CD4-positive, alpha-beta T cell (primary cell): ENCODE measurements around the gene ANXA6. TPM values are rescaled to one million over a fixed set of nuclear protein-coding genes. Genes with fewer than 3 reads are reported as not detected.

ENCODE experiments used
- ATAC-seq: fragments of 200-7000 bp; cut with Tn5 transposase; one replicate; pipeline ENCODE4 v1.10.0; 2022; ENCODE audit warnings: mild to moderate bottlenecking; ENCODE audit not compliant: poor library complexity
- CTCF ChIA-PET: fragments of 350-600 bp; sonication (Branson Sonifier 250); formaldehyde crosslinking; loops from one replicate; lab custom pipeline; 2021; ENCODE audit warnings: antibody characterized with exemption, inconsistent platforms; lab: Charles Lee
- POLR2A ChIA-PET: fragments of 350-600 bp; sonication (Branson Sonifier 250); formaldehyde crosslinking; loops from one replicate; lab custom pipeline; 2021; ENCODE audit warnings: antibody characterized with exemption, inconsistent platforms; lab: Charles Lee
- DNase-seq, 14 experiments: peaks; one replicate each; pipeline ENCODE4 v3.0.0-alpha.2; 2013 to 2020; ENCODE audit warnings: mixed read lengths in 2 of 14
- H3K27ac ChIP-seq, 2 donors: one replicate each; pipeline versions ENCODE4 v1.5.1 to v1.7.0; 2013; ENCODE audit warnings: low read length in 2 of 2, low read depth in 1 of 2, mild to moderate bottlenecking in 1 of 2
- H3K27me3 ChIP-seq, 2 experiments: 1 replicate in 1 of 2; 2 replicates in 1 of 2; pipeline versions ENCODE4 v1.6.1 to v1.7.0; 2013; ENCODE audit warnings: low read length in 2 of 2, control low read depth in 1 of 2, mild to moderate bottlenecking in 1 of 2, moderate library complexity in 1 of 2; ENCODE audit not compliant: insufficient read depth in 2 of 2, control insufficient read depth in 1 of 2
- H3K36me3 ChIP-seq: one replicate; pipeline ENCODE4 v1.6.1; 2013; ENCODE audit warnings: low read length, control low read depth; ENCODE audit not compliant: insufficient read depth
- H3K4me1 ChIP-seq: one replicate; pipeline ENCODE4 v1.6.1; 2013; ENCODE audit warnings: low read length, control low read depth; ENCODE audit not compliant: insufficient read depth
- H3K4me3 ChIP-seq: one replicate; pipeline ENCODE4 v1.5.1; 2013; ENCODE audit warnings: mild to moderate bottlenecking, low read length, moderate library complexity
- H3K9me3 ChIP-seq, 2 experiments: 1 replicate in 1 of 2; 2 replicates in 1 of 2; pipeline versions ENCODE4 v1.6.1 to v1.7.0; 2013; ENCODE audit warnings: low read length in 2 of 2, mild to moderate bottlenecking in 2 of 2, control low read depth in 1 of 2, moderate library complexity in 1 of 2; ENCODE audit not compliant: control insufficient read depth in 1 of 2, insufficient read depth in 1 of 2
- H3K27ac Mint-ChIP-seq: one replicate; pipeline ENCODE4 v1.8.0; 2020; ENCODE audit warnings: mixed read lengths
- H3K27me3 Mint-ChIP-seq: one replicate; pipeline ENCODE4 v1.8.0; 2021; ENCODE audit warnings: mixed read lengths
- H3K36me3 Mint-ChIP-seq: one replicate; pipeline ENCODE4 v1.8.0; 2021; ENCODE audit warnings: low read depth, mixed read lengths
- H3K4me1 Mint-ChIP-seq: one replicate; pipeline ENCODE4 v1.8.0; 2021; ENCODE audit warnings: low read depth, mixed read lengths
- H3K4me3 Mint-ChIP-seq: one replicate; pipeline ENCODE4 v1.8.0; 2020; ENCODE audit warnings: mild to moderate bottlenecking, mixed read lengths
- H3K9me3 Mint-ChIP-seq: one replicate; pipeline ENCODE4 v1.8.0; 2020; ENCODE audit warnings: mixed read lengths
- intact Hi-C, 2 experiments: fragments of 100-400 bp; cut with DNase I in 1 of 2; cut with micrococcal nuclease in 1 of 2; formaldehyde crosslinking; loops; one replicate each; pipeline versions ENCODE4 v1.15.1 to v1.9.0; 2023 to 2025; cut with DNase I, micrococcal nuclease
- total RNA-seq, 174 experiments: library from RNA in 2 of 174; stranded (reverse) in 2 of 174; gene quantifications; one replicate each; pipeline ENCODE4 v1.2.3 and lab custom pipeline; 2021 to 2026
- TF ChIP-seq, protein P1 (sequence below): fragments of 200-600 bp; IDR thresholded peaks from one replicate; pipeline ENCODE4 v1.8.0; 2022; ENCODE audit warnings: antibody characterized with exemption, mild to moderate bottlenecking

The ANXA6 gene
- total RNA-seq, 2 experiments from 2014 or later, result 108 to 130 TPM

DNA sequence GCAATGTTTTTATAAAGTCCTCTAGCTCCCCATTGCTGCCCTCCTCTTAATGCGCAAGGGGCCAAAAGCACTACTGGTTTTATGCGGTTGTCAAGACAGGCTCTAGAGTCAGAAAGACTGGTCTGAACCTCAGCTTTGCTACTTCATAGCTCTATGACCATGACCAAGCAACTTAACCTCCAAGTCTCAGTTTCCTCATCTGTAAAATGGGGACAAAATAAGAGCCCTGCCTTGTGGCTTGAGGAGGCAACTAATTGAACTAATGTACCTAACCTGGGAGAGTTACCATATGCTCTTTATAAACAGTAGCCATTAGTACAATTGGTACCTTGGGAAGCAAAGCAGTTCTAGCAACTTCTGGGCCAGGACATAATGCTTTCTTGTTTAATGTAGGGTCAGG is 36.5 kb downstream of the ANXA6 start:
- Histone ChIP-seq H3K27ac (peak overlapping the region in 1 of 2 donors; percentile 27), H3K9me3 (no peaks in the 10 kb centered on the region), H3K4me1 (peaks cover 28% of the 10 kb centered on the region), H3K4me3 (no peak overlapping the region), H3K36me3 (peaks cover 100% of the 10 kb centered on the region), H3K27me3 (no peaks in the 10 kb centered on the region)
- TF ChIP-seq, protein P1, sequence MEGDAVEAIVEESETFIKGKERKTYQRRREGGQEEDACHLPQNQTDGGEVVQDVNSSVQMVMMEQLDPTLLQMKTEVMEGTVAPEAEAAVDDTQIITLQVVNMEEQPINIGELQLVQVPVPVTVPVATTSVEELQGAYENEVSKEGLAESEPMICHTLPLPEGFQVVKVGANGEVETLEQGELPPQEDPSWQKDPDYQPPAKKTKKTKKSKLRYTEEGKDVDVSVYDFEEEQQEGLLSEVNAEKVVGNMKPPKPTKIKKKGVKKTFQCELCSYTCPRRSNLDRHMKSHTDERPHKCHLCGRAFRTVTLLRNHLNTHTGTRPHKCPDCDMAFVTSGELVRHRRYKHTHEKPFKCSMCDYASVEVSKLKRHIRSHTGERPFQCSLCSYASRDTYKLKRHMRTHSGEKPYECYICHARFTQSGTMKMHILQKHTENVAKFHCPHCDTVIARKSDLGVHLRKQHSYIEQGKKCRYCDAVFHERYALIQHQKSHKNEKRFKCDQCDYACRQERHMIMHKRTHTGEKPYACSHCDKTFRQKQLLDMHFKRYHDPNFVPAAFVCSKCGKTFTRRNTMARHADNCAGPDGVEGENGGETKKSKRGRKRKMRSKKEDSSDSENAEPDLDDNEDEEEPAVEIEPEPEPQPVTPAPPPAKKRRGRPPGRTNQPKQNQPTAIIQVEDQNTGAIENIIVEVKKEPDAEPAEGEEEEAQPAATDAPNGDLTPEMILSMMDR, result no peak
- H3K27me3 Mint-ChIP-seq, result no peaks in the 10 kb centered on the region
- CTCF ChIA-PET, result interaction anchor here (1.6 kb wide), 1 partner anchor 69 kb away, joined by 4 read pairs; no protein-coding TSS in a partner anchor
- H3K27ac Mint-ChIP-seq, result peak overlapping the region; percentile 76
- POLR2A ChIA-PET, result no interaction called here
- intact Hi-C loops, result no loop called here
- ATAC-seq (no peak), DNase-seq (no peak)
- H3K4me1 Mint-ChIP-seq, result peaks cover 28% of the 10 kb centered on the region
- H3K36me3 Mint-ChIP-seq, result peaks cover 100% of the 10 kb centered on the region
- no peaks in the 10 kb centered on the region for H3K9me3 Mint-ChIP-seq
- no peak overlapping the region for H3K4me3 Mint-ChIP-seq

DNA sequence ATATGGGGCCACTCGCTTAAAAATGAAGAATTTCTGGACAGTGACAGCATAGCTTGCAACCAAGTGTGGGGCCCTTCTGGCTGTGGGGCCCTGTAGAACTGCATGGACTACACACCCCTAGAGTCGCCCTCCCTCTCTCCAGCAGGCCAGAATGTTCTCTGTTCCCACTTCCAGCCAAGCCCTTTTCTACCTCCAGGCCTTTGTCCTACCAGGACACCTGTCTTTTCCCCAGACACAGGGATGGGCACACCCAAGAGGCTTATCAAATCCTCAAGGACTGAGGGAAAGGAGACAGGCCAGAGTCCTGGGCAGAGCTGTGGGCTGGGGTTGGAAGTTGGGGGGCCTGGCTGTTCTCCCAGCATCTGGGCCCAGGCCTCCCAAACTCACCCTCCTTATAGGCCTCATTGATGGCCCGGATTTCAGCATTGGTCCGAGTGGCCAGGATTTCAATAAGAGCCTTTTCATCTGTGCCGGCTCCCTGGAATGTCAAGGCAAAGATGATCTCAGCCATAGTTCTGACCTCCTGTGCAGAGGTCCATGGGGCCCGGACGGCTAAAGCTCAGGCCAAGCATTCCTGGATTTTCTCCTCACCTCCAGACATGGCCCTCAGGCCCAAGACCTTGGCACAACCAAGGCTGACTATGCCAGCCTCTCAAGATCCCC is 38.5 kb downstream of the ANXA6 start:
- no peak for ATAC-seq

GRCh38 chr5:151115272-151115905 is 42.2 kb downstream of the ANXA6 start:
- Histone ChIP-seq H3K4me1 (peaks cover 6% of the 10 kb centered on the region), H3K36me3 (peaks cover 92% of the 10 kb centered on the region), H3K27ac (no peak overlapping the region), H3K9me3 (no peaks in the 10 kb centered on the region), H3K27me3 (no peaks in the 10 kb centered on the region), H3K4me3 (no peak overlapping the region)
- ChIA-PET POLR2A (interaction anchor here (0.6 to 1.7 kb wide), 14 partner anchors 10 to 302 kb away, joined by 3 to 15 read pairs (median 4); partner anchors contain the start of genes ANXA6 and TNIP1), CTCF (interaction anchor here (0.6 to 5.4 kb wide), 34 partner anchors 11 to 327 kb away, joined by 3 to 126 read pairs (median 5); partner anchors contain the start of genes CCDC69, GM2A and TNIP1)
- Mint-ChIP-seq H3K36me3 (peaks cover 92% of the 10 kb centered on the region), H3K4me1 (peaks cover 21% of the 10 kb centered on the region), H3K4me3 (no peak overlapping the region), H3K9me3 (no peaks in the 10 kb centered on the region), H3K27me3 (no peaks in the 10 kb centered on the region), H3K27ac (peak overlapping the region; percentile 47)
- TF ChIP-seq, protein P1, result peak; percentile 97
- ATAC-seq, result peak; percentile 94
- peak; percentile 51 to 84 (median 70) for DNase-seq
- intact Hi-C loops, result loop anchor here (1.0 to 10.0 kb wide), 5 partner anchors 64 to 657 kb away; no protein-coding TSS in a partner anchor

More for the DNA sequence above, 38.5 kb downstream of the ANXA6 start:
- Histone ChIP-seq H3K27ac (peak overlapping the region; percentile 24 to 40), H3K4me1 (peaks cover 16% of the 10 kb centered on the region), H3K27me3 (no peaks in the 10 kb centered on the region), H3K9me3 (no peaks in the 10 kb centered on the region), H3K36me3 (peaks cover 96% of the 10 kb centered on the region), H3K4me3 (no peak overlapping the region)
- intact Hi-C loops, result loop anchor here (5.0 to 10.0 kb wide), 2 partner anchors 317 to 564 kb away; no protein-coding TSS in a partner anchor
- Mint-ChIP-seq H3K27ac (peak overlapping the region; percentile 74), H3K9me3 (no peaks in the 10 kb centered on the region), H3K4me1 (peaks cover 23% of the 10 kb centered on the region), H3K27me3 (no peaks in the 10 kb centered on the region), H3K4me3 (no peak overlapping the region), H3K36me3 (peaks cover 96% of the 10 kb centered on the region)
- no peak for DNase-seq
- ChIA-PET POLR2A (interaction anchor here (1.5 kb wide), 1 partner anchor 133 kb away, joined by 5 read pairs; no protein-coding TSS in a partner anchor), CTCF (no interaction called here)
- TF ChIP-seq, protein P1, result no peak
